Activated T-cell treated with anti-CD3 and anti-CD28 coated beads, Interleukin-2, amount 50 U/mL, for 48 hours (primary cell): ENCODE data around the gene TSKU.

Experiments
- DNase-seq, 2 experiments: peaks; one replicate each; pipeline ENCODE4 v3.0.0-alpha.2; 2020

Gene TSKU

GRCh38 chr11:76752321-76753143 lies 30.6 kb upstream of the TSKU start:
- no peak for DNase-seq

- no peak for DNase-seq
Observed at GRCh38 chr11:76753449-76753848, 29.7 kb upstream of the TSKU start.

GRCh38 chr11:76753950-76754349 lies 29.2 kb upstream of the TSKU start:
- no peak for DNase-seq

GRCh38 chr11:76756341-76756741 lies 26.8 kb upstream of the TSKU start:
- DNase-seq, result no peak

- DNase-seq, result no peak
Observed at GRCh38 chr11:76758311-76758710, 24.8 kb upstream of the TSKU start.

- DNase-seq, result no peak
Observed at GRCh38 chr11:76759092-76759491, 24.1 kb upstream of the TSKU start.

GRCh38 chr11:76759517-76759916 lies 23.6 kb upstream of the TSKU start:
- no peak for DNase-seq

- DNase-seq, result no peak
Observed at GRCh38 chr11:76760236-76760635, 22.9 kb upstream of the TSKU start.

GRCh38 chr11:76761718-76762355 lies 21.3 kb upstream of the TSKU start:
- DNase-seq, result no peak

GRCh38 chr11:76762356-76762752 lies 20.8 kb upstream of the TSKU start:
- DNase-seq, result no peak

- DNase-seq, result no peak
Observed at GRCh38 chr11:76762867-76763572, 20.1 kb upstream of the TSKU start.

GRCh38 chr11:76763573-76764346 lies 19.4 kb upstream of the TSKU start:
- no peak for DNase-seq

- no peak for DNase-seq
Observed at GRCh38 chr11:76764941-76765665, 18.1 kb upstream of the TSKU start.

GRCh38 chr11:76765863-76766350 lies 17.2 kb upstream of the TSKU start:
- no peak for DNase-seq

- DNase-seq, result no peak
Observed at GRCh38 chr11:76766521-76766920, 16.6 kb upstream of the TSKU start.

GRCh38 chr11:76767659-76768058 lies 15.5 kb upstream of the TSKU start:
- no peak for DNase-seq

- DNase-seq, result no peak
Observed at GRCh38 chr11:76768088-76768908, 14.9 kb upstream of the TSKU start.

GRCh38 chr11:76768909-76769560 lies 14.1 kb upstream of the TSKU start:
- DNase-seq, result no peak

GRCh38 chr11:76769645-76770586 lies 13.2 kb upstream of the TSKU start:
- DNase-seq, result no peak
